DMS114 treated with DMSO at 0.1 percent for 48 hours (cell line): ENCODE data around the gene MAMSTR.
A peak's percentile ranks its signal among the peaks of the same experiment; 100 is the strongest.
"Not testable (repeated sequence)": the region's sequence is repeated elsewhere in the genome, so short reads cannot be mapped to it uniquely, and the experiment has no call there.

Source experiments
- DNase-seq: peaks from one replicate; lab custom pipeline; 2025; ENCODE audit not compliant: unreplicated experiment; lab: John Stamatoyannopoulos, UW

The MAMSTR gene

DNA sequence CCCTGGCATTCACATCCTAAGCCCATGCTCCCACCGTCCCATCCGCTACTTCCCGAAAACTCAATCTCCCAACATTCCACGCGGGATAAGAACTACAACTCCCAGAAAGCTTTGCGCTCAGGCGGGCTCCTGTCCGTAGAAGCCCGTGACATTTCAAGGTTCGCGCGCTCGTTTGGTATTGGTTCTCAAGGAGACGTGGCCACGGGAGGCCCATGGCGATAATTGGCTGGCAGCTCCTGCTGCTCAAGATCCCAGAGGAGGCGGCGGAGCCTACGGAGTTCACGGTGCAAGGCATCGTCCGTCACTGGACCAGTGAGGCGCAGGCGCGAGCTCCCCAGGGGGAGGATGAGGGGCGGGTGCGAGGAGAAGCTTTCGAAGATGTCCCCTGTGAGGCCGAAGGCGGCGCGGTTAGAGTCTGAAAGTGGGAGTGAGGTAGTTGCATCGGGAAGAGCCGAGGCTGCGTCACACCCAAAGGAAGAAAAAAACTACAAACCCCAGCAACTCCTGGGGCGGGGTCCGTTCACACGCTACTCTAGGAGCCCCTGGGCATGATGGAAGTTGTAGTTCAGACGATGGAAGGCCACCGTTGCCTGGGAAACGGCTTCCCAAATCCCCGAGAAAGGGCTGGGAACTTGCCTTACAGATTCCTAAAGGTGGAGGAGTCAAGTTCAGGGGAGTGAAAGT is 1.2 kb upstream of the MAMSTR start:
- DNase-seq = peak; percentile 94

DNA sequence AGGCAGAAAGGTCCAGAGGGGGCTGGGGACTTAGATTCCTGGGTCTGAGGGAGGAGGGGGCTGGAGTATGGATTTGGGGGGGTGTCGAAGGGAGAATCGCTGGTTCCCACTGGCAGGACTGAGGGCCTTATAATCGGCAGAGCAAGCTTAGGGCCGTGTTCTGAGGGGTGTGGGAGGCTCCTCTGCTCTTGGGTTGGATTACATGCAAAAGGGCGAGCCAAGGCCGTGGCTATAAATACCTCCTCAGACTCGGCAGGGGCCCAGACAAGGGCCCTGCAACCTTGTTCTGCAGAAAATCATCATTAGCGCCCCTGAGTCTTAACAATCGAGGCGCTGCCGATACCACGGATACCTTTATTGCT is 707 bp upstream of the MAMSTR start:
- DNase-seq = no peak

DNA sequence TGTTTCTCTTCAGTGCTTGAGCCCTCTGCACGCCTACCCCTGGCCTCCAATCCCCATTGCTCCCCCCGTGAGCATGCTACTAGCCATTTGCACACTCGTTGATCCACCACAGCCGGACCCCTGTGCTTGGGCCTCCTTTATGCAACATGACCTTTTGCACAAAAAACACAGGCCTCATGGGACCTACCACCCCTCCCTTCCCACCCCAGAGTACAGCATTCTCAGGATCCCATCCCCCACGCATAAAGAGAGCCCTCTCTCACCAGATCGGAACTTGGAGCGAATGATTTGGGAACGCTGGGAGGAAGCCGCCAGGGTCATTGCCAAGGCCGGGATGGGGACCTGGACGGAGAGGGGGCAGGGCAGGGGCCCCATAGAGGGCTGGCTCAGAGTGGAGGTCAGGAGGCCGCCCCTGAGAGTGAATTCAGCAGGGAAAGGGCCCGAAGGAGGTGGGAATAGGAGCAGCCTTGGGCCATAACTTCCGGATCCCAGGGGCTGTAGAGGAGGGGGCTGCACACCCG is 754 bp downstream of the MAMSTR start:
- no peak for DNase-seq

DNA sequence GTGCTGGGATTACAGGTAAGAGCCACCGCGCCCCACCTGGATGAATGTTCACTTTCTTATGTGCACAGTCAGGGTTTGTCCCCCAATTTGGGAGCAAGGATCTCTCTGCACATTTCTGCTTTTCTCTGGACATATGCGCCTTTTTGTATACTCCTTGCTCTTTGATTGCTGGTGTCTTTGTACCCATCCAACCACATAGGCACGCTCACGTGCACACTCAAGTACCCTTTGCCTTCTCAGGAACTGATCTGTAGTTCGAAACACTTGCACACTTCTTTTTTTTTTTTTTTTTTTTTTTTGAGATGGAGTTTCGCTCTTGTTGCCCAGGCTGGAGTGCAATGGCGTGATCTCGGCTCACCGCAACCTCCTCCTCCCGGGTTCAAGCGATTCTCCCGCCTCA is 1.4 kb downstream of the MAMSTR start:
- not testable (repeated sequence) for DNase-seq

DNA sequence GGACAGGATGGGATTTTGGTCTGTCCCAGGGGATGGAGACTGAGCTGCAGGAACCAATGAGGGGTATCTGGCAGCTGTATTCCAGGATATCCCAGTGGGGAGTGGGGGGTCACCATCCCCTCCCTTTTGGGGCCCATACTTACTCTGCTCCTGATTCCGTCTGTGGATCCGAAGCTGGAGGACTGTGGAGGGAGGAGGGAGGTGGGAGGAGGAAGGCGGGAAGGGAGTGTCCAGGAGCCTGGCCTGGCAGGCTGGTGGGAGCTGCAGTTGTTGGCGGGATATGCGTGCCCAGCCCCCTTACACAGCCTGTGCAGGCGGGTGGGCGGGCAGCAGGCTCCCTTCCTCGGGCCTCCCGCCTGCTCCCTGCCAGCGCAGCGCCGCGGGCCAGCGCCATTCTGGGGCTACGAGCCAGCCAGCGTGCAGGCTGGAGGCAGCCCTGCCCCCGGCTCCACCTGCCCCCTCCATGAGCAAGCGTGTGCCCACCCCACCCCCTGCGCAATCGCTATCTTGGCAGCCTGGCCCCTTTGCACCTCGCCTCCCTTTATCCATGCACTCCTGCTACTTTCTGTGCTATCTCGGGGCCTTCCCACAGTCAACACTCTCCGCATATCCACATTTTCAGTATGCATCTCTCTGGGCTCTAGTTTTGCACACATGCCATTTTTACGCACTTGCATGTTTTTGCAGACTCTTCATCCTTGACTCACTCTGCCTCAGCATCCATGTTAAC is 2.8 kb downstream of the MAMSTR start:
- peak; percentile 43 for DNase-seq

DNA sequence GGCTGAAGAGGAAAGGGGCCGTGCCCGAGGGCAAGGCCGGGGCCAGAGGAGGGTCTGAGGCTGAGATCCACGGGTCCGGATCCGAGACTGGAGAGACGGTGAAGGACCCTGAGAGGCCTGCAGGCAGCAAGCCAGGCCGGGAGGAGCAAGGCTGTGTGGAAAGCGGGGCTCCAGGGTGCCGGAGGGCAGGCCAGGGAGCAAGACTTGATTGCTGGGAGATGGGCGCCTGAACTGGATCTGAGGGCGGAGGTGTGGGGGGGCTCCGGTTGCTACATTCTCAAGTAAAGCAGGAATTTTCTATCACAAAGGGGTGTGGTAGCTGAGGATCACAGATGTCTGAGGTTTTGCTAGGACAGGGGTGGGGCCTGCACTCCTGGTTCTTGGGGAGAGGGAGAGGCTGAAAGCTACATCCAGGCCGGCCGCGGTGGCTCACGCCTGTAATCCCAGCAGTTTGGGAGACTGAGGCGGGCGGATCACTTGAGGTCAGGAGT is 3.8 kb downstream of the MAMSTR start:
- DNase-seq = no peak

DNA sequence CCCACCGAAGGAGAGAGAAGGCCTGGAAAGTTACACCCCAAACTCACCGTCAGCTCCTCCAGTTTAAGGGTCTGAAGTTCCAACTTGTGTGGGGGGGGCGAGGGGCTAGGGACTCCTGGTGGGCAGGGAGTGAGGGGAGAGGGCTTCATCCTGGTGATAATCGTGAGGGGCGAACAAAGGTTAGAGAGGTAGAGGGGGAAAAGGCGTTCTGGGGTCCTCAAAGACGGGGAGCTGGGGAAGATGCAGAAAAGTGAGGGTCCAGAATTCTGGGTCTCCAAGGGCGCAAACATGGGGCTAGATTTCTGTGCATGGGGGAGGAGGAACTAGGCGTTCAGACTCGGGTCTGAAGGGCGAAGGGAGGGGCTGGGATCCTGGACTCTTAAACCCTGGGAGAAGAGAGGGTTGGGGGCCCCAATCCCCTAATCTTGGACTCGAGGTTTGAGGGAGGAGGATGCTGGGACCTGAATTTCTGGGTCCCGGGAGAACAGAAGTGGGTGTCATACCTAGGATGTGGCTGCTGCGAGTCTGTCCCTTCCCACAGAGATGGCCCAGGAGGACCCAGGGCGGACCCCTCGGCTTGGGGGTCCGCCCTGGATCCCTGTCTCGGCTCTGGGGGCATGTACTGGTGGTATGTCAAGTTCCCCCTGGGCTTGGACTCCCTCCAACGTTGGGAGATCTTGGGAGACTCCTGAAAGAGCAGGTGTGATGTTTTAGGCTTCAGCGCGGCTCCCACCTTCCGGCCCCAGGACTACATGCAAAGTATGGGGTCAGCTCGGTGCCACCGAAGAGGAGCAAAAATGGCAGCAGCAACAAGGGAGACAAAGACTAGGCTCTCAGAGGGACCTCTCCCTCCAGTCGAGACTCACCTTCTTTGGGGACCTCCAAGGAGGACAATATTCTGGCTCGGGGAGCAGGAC is 4.5 kb downstream of the MAMSTR start:
- DNase-seq = no peak

DNA sequence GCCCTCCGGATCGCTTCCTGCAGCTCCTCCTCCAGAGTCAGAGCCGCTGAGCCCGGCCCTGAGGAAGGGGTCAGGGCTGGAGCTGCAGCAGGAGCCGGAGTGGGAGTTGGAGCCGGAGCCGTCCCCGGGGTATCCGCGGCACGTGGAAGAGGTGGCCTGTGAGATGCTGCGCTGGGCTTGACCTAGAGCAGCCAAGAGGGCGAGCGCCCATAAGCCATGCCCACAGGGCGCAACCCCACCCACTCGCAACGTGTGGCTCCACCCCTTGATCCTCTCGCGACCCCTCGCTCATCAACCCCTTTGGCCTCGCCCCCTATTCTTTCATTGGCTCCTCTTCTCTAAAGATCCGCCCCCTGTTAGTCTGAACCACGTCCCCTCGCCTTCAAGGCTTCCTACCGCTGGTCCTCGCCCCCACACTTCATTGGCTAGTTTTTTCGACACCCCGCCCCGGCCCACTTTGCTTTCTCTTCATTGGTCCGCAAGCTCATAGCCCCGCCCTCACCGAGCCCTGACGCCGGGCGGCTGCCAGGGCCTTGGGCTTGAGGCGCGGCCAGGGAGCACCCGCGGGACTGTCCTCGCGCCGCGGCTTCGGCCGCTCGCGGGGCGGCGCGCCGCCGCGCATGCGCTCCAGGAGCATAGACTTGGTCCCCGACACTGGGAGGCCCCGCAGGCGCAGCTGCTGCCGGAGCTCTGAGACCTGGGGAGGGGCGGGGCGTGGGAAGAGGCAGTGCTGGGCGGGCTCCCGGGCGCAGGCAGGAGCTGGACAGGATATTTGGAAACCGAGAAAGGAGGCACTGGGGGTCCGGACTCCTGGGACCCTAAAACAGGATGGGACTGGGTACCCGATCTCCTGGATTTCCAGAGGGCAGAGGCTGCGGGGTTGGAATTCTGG is 5.4 kb downstream of the MAMSTR start:
- DNase-seq = peak; percentile 92

DNA sequence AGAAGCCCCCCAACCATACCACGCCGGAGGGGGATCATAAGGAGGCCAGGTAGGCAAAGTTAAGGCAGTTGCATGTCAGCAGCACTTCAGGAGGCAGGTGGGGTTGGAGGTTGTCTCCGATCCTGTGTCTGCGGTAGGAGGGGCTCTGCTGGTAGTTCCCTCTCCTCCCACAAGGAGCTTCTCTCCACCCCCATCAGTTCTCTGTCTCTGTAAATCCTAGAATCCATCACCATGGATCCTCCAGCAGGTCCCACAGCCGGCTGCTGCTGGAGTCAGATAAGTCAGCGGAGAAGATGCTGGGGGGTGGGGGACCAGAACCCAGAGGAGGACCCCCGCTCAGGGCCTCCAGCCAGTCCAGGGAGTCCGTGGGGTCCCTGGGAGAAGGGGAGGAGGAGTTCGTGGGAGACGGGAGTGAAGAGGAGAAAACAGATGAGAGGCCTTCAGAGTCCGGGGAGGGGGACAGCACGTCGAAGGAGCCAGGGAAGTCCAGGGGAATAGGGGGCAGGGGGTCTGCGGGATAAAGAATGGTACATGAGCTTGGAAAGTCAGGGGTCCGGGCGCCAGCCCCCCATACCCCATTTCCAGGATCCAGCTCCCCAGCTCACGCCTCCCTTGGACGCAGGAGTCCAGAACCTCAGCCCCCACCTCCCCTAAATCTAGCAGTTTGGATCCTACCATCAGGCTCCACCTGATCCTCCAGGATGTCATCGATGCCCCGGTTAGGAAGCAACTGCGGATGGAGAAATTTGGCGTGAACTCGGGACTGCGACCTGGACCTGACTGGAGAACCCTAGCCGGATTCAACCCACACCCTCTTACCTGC is 6.3 kb downstream of the MAMSTR start:
- no peak for DNase-seq

DNA sequence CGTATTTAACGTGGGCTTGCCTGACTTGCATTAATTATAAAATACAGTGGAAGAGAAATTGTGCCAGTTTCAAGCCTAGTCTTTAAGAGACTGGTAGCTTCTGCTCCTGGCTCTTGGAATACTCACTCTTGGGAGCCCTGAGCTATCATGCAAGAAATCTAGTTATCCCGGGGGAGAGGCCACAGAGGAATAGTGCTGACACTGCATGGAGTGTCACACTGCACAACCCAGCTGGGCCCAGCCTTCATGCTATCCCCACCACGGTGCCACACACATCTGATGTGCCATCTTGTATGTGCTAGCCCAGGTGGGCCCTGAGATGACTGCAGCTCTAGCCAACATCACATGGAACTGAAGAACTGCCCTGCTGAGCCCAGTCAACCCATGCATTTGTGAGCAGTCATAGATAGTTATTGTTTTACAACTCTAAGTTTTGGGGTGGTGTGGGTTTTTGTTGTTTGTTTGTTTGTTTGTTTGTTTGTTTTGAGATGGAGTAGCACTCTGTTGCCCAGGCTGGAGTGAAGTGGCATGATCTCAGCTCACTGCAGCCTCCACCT is 8.3 kb downstream of the MAMSTR start:
- no peak for DNase-seq

DNA sequence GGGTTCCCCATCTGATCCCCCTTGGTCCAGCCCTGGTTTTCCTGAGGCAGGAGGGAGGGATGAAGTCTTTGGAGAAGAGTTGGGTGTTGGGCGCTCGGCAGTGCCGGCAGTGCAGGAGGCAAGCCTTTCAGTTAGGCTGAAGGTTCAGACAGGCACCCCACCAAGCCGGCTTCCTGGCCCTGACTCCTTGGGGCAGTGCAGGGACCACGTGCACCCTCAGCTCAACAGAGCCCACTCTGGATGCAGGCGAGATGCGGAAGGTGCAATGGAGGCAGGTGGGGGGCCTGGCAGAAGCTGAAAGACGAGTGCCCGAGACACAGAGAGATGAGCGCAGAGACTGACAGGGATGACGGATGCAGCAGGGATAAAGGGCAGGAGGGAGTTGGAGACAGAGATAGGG is 11.1 kb downstream of the MAMSTR start:
- no peak for DNase-seq

DNA sequence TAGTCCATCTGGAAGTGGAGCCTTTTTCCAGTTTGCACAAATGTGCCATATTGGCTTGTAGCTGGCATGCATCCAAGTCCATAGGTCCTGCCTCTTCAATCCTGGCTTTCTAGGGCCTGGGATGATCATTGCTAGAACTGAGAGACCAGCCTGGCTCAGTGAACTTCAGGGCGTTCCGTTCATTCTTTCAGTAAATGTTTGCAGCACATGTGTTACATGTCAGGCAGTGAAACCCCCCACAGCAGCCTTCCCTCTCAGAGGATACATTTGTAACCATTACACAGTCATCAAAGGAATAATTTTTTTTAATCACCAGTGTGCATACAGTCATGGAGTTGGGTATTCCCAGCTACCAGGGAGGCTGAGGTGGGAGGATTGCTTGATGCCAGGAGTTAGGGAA is 14.1 kb downstream of the MAMSTR start:
- no peak for DNase-seq

DNA sequence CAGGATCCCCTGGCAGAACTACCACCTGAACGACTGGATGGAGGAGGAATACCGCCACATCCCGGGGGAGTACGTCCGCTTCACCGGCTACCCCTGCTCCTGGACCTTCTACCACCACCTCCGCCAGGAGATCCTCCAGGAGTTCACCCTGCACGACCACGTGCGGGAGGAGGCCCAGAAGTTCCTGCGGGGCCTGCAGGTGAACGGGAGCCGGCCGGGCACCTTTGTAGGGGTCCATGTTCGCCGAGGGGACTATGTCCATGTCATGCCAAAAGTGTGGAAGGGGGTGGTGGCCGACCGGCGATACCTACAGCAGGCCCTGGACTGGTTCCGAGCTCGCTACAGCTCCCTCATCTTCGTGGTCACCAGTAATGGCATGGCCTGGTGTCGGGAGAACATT is 16.2 kb downstream of the MAMSTR start:
- DNase-seq = no peak

DNA sequence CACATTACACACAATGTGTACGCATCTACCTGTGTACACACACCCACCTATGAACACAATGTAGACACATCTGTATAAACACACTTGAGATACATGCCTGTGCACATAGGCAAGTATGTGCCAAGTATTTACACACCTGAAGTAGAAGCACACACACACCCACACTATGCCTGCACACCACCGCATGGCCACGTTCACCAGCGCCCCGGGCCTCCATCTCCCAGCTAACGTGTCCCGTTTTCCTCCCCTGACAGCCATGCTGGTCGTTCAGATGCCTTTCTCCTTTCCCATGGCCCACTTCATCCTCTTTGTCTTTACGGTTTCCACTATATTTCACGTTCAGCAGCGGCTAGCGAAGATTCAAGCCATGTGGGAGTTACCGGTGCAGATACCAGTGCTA is 16.8 kb downstream of the MAMSTR start:
- no peak for DNase-seq

DNA sequence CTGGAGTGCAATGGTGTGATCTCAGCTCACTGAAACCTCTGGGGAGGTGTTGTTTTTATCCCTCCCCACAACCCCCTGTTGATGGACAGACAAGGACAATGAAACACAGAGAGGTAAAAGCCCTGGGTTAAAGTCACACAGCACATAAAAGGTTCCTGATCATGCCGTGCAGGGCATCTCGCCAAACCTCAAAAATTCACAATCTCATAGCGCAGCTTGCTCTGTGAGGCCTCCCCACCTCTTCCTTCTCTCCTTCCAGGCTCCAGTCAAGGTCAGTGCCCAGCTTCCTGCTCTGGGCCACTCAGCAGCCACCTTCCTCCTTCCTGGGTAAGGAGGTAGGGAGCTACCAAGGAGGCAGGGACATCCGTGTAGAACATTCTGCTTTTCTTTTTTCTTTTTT is 21.5 kb downstream of the MAMSTR start:
- DNase-seq = no peak

DNA sequence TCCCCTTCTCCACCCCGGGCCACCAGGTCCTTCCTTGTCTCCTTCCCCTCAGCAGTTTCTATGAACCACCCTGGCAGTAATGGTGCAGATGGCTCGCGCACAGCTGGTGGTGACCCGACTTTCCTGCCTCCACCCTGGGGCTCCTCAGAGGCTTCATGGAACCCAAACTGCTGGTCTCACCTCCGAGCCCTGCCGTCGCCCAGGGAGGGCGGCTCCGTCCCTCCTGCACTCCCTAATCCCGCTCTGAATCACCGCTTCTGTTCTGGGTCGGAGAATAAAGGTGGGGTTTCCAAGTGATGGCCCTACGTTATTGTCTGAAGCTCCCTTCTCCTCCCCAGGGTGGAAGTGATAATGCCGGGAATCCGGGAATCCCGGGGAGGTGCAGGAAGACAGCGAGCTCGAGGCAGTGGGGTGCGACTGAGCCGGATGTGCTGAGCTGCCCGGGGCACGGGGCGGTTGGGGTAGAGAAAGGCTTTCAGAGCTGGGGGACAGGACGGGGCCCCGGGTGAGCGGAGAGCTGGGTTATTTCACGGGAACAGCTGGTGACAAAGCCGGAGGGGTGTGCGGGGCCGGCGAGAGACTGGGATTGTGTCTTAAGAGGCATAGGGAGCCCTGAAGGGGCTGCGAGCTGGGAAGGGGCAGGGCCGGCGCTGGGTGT is 23.0 kb downstream of the MAMSTR start:
- DNase-seq = no peak

DNA sequence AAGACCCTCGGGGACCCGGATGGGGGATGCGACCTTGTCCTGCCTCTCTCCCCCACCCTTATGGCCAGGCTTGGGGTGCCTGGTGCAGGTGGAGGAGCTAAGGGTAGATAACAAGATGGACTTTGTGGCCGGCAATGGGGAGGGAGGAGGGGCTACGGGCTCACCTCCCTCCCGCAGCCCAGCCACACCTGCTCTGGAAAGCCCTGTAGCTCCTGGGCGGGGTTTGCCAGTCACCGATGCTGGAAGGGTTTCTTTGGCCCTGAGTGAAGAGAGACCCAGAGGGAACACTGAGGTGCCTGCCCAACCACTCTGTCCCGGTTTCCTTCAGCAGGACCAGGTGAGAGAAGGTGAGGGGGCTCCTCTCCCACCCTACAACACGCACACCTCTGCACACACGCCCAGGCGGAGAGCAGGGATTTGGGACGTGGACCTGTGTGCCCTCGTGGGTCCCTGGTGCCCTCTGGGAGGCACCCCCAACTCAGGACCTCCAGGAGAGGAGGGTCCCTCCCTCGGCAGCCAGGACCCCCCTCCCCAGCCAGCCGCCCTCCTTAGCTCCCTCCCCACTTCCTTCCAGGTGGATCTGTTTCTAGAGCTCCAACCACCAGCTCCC is 23.7 kb downstream of the MAMSTR start, which contains the start of gene FUT2:
Gene FUT2, plus strand, starts transcription at position 229 of the 610 bp plus-strand sequence. CDS start 6,986 bp downstream, outside the sequence.
- DNase-seq = no peak

DNA sequence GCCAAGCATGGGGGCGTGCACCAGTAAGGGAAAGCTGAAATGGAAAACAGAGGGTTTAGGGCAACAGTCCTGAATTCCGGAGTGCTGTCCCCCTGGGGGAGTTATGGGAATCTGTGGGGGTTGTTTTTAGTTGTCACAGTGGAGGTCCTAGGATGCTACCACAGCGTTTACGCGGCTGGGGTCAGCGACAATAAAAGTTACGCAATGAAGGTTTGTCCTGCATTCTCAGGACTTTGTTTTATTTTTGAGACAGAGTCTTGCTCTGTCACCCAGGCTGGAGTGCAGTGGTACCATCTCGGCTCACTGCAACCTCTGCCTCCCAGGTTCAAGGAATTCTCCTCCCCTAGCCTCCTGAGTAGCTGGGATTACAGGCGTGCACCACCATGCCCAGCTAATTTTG is 25.9 kb downstream of the MAMSTR start:
- DNase-seq = not testable (repeated sequence)
